Measurements from ENCODE around the gene EMX2. TPM values are rescaled to one million over a fixed set of nuclear protein-coding genes. Genes with fewer than 3 reads are reported as not detected.

Gene EMX2
- total and polyA plus RNA-seq, 7 donors = 0.69 to 3.4 (median 1.2) TPM

- H3K27me3 ChIP-seq (ENCODE audit: insufficient read depth in 3 of 3, low read length in 2 of 3) = peaks cover 0 to 9% (median 0%) of the 10 kb centered on the region in 3 donors
- no peak for TF ChIP-seq CTCF (IDR thresholded peaks at IDR 0.05)
- no peaks in the 10 kb centered on the region for H3K9me3 ChIP-seq
- DNase-seq (no peak), ATAC-seq (no peak)
- 72 to 81% (median 74%) methylated on average over 10 of the region's 10 CpGs for WGBS, 3 donors
- intact Hi-C loops (cut with DNase I) = no loop called here
- no peaks in the 10 kb centered on the region for H3K36me3 ChIP-seq (ENCODE audit: insufficient read depth in 1 of 2, low read depth in 1 of 2)
- H3K4me1 ChIP-seq = no peaks in the 10 kb centered on the region
- H3K4me3 ChIP-seq = no peak overlapping the region
- H3K27ac ChIP-seq = no peak overlapping the region
Measured at GRCh38 chr10:117563780-117564179, 21.2 kb downstream of the EMX2 start.

GRCh38 chr10:117565068-117565467 is 22.5 kb downstream of the EMX2 start:
- intact Hi-C loops (cut with DNase I) = no loop called here
- no peak overlapping the region for H3K4me3 ChIP-seq
- ATAC-seq = no peak
- no peak for TF ChIP-seq CTCF (IDR thresholded peaks at IDR 0.05)
- no peak for DNase-seq
- H3K27me3 ChIP-seq (ENCODE audit: insufficient read depth in 3 of 3, low read length in 2 of 3) = peaks cover 0 to 17% (median 0%) of the 10 kb centered on the region in 3 donors
- H3K4me1 ChIP-seq = no peaks in the 10 kb centered on the region
- no peaks in the 10 kb centered on the region for H3K36me3 ChIP-seq (ENCODE audit: insufficient read depth in 1 of 2, low read depth in 1 of 2)
- WGBS, 3 donors = 62 to 66% (median 65%) methylated on average over 3 of the region's 3 CpGs
- H3K27ac ChIP-seq = no peak overlapping the region
- H3K9me3 ChIP-seq = no peaks in the 10 kb centered on the region

GRCh38 chr10:117568334-117568733 is 25.8 kb downstream of the EMX2 start:
- H3K4me1 ChIP-seq = no peaks in the 10 kb centered on the region
- peaks cover 0 to 37% (median 7%) of the 10 kb centered on the region in 3 donors for H3K27me3 ChIP-seq (ENCODE audit: insufficient read depth in 3 of 3, low read length in 2 of 3)
- no peaks in the 10 kb centered on the region for H3K36me3 ChIP-seq (ENCODE audit: insufficient read depth in 1 of 2, low read depth in 1 of 2)
- H3K9me3 ChIP-seq = no peaks in the 10 kb centered on the region
- intact Hi-C loops (cut with DNase I) = no loop called here
- DNase-seq (no peak), ATAC-seq (no peak)
- 44 to 57% (median 51%) methylated on average over 7 of the region's 7 CpGs for WGBS, 3 donors
- H3K27ac ChIP-seq = no peak overlapping the region
- H3K4me3 ChIP-seq = no peak overlapping the region
- TF ChIP-seq CTCF (IDR thresholded peaks at IDR 0.05) = no peak

- no peaks in the 10 kb centered on the region for H3K4me1 ChIP-seq
- 44 to 53% (median 49%) methylated on average over 9 of the region's 9 CpGs for WGBS, 3 donors
Measured at GRCh38 chr10:117569610-117570390, 27.3 kb downstream of the EMX2 start.

More at GRCh38 chr10:117569610-117570390, 27.3 kb downstream of the EMX2 start:
- no peak overlapping the region for H3K27ac ChIP-seq
- H3K36me3 ChIP-seq (ENCODE audit: insufficient read depth in 1 of 2, low read depth in 1 of 2) = no peaks in the 10 kb centered on the region
- ATAC-seq (no peak), DNase-seq (no peak)
- H3K4me3 ChIP-seq = no peak overlapping the region
- intact Hi-C loops (cut with DNase I) = no loop called here
- no peaks in the 10 kb centered on the region for H3K9me3 ChIP-seq
- H3K27me3 ChIP-seq (ENCODE audit: insufficient read depth in 3 of 3, low read length in 2 of 3) = peaks cover 0 to 37% (median 7%) of the 10 kb centered on the region in 3 donors
- no peak for TF ChIP-seq CTCF (IDR thresholded peaks at IDR 0.05)

Data from psoas muscle (tissue), 8 donors.